ENCODE results near the gene ARL6IP4. TPM values are rescaled to one million over a fixed set of nuclear protein-coding genes. Genes with fewer than 3 reads are reported as not detected.

Gene ARL6IP4
- total and polyA plus RNA-seq, 10 of the 15 experiments (the other 5 are each of a cell fraction or from before 2014, with no cell fraction given) = 2.5 to 320 (median 188) TPM

- no peaks in the 10 kb centered on the region for H3K4me1 ChIP-seq (ENCODE audit: control insufficient read depth, insufficient read depth, low read length)
- no peak overlapping the region for H3K27ac ChIP-seq (ENCODE audit: control insufficient read depth, insufficient read depth)
- no peak for TF ChIP-seq NR2C1 (IDR thresholded peaks at IDR 0.05)
- TF ChIP-seq SREBF1 (IDR thresholded peaks at IDR 0.05; ENCODE audit: low read length) = no peak
- TF ChIP-seq POLR2A (IDR thresholded peaks at IDR 0.05; ENCODE audit: low read depth, low read length) = no peak
- no peak for TF ChIP-seq YBX1 (IDR thresholded peaks at IDR 0.05)
- no peak for TF ChIP-seq RCOR1 (conservative IDR thresholded peaks at IDR 0.05; ENCODE audit: low read depth, low read length)
- no peak for TF ChIP-seq USF1 (IDR thresholded peaks at IDR 0.05; ENCODE audit: borderline replicate concordance, extremely low read length, insufficient read depth, low read depth, low read length)
- no peak for TF ChIP-seq BMI1 (IDR thresholded peaks at IDR 0.05; ENCODE audit: borderline replicate concordance)
- TF ChIP-seq SUPT20H (IDR thresholded peaks at IDR 0.05; ENCODE audit: borderline replicate concordance, control insufficient read depth, low read depth, low read length) = no peak
- TF ChIP-seq RUNX3 (IDR thresholded peaks at IDR 0.05; ENCODE audit: low read length) = no peak
- TF ChIP-seq KLF5 (IDR thresholded peaks at IDR 0.05; ENCODE audit: partially characterized antibody) = no peak
- no peak for TF ChIP-seq CEBPZ (IDR thresholded peaks at IDR 0.05; ENCODE audit: low read depth, low read length)
- TF ChIP-seq PAX5 (IDR thresholded peaks at IDR 0.05; ENCODE audit: borderline replicate concordance, low read depth, low read length) = no peak
- no peak for TF ChIP-seq CTCF (IDR thresholded peaks at IDR 0.05 in 2 of 3, conservative IDR thresholded peaks at IDR 0.05 in 1 of 3; ENCODE audit: control insufficient read depth in 2 of 3, extremely low read depth in 1 of 3, insufficient read depth in 1 of 3, low read depth in 3 of 3, low read length in 3 of 3)
- TF ChIP-seq TARDBP (IDR thresholded peaks at IDR 0.05; ENCODE audit: borderline replicate concordance) = no peak
- no peak for TF ChIP-seq CBX3 (IDR thresholded peaks at IDR 0.05; ENCODE audit: borderline replicate concordance, low read depth)
- no peak for TF ChIP-seq MXI1 (IDR thresholded peaks at IDR 0.05; ENCODE audit: low read depth, low read length)
- ChIA-PET RAD21 (ENCODE audit: unreplicated experiment) (no interaction called here), POLR2A (no interaction called here), CTCF (no interaction called here), SMC1A (ENCODE audit: uncharacterized antibody, unreplicated experiment) (no interaction called here)
- H3K9ac ChIP-seq (ENCODE audit: control insufficient read depth, insufficient read depth, low read length) = no peak overlapping the region
- no TSS peak for BruUV-seq (replicated peaks)
- no peaks in the 10 kb centered on the region; a peak in 2 of 4 replicates for H3K27me3 ChIP-seq (replicated peaks in 1 of 2; ENCODE audit: control insufficient read depth in 2 of 2, insufficient read depth in 2 of 2, low read length in 1 of 2)
- H4K20me1 ChIP-seq (ENCODE audit: control insufficient read depth, insufficient read depth) = no peaks in the 10 kb centered on the region
- WGBS (ENCODE audit: insufficient coverage, insufficient replicate concordance, low lambda C conversion rate, missing lambda C conversion rate) = 38% methylated on average over 2 of the region's 2 CpGs
- intact Hi-C loops (cut with micrococcal nuclease; ENCODE audit: unreplicated experiment) (no loop called here), in situ Hi-C loops (cut with MboI) (no loop called here)
- H3K79me2 ChIP-seq (ENCODE audit: control insufficient read depth, insufficient read depth, low read length) = no peaks in the 10 kb centered on the region
- no peak for ATAC-seq
- no peak overlapping the region for H3K4me2 ChIP-seq (ENCODE audit: control insufficient read depth, insufficient read depth)
- no peak overlapping the region for H2AFZ ChIP-seq (ENCODE audit: control insufficient read depth, low read depth, low read length)
- no peak for FAIRE-seq
- no peaks in the 10 kb centered on the region for H3K36me3 ChIP-seq (ENCODE audit: control insufficient read depth in 2 of 2, insufficient read depth in 2 of 2, low read length in 1 of 2)
- H3K4me3 ChIP-seq = no peak overlapping the region
- H3K9me3 ChIP-seq (replicated peaks; ENCODE audit: control insufficient read depth, insufficient read depth, low read length) = no peaks in the 10 kb centered on the region
- DNase-seq (ENCODE audit: low read depth, low spot score) = no peak
These were observed 39.3 kb downstream of the ARL6IP4 start for GRCh38 chr12:123019841-123020138.

Data from GM12878 (cell line).